HG02943 (cell line): Measurements from ENCODE around the gene SRSF9.

Experiments used
- ATAC-seq: cut with Tn5 transposase; IDR thresholded peaks from one replicate; pipeline ENCODE4 v1.9.1; 2021; ENCODE audit warnings: mild to moderate bottlenecking, low read depth, moderate library complexity; ENCODE audit not compliant: unreplicated experiment

SRSF9 gene

DNA sequence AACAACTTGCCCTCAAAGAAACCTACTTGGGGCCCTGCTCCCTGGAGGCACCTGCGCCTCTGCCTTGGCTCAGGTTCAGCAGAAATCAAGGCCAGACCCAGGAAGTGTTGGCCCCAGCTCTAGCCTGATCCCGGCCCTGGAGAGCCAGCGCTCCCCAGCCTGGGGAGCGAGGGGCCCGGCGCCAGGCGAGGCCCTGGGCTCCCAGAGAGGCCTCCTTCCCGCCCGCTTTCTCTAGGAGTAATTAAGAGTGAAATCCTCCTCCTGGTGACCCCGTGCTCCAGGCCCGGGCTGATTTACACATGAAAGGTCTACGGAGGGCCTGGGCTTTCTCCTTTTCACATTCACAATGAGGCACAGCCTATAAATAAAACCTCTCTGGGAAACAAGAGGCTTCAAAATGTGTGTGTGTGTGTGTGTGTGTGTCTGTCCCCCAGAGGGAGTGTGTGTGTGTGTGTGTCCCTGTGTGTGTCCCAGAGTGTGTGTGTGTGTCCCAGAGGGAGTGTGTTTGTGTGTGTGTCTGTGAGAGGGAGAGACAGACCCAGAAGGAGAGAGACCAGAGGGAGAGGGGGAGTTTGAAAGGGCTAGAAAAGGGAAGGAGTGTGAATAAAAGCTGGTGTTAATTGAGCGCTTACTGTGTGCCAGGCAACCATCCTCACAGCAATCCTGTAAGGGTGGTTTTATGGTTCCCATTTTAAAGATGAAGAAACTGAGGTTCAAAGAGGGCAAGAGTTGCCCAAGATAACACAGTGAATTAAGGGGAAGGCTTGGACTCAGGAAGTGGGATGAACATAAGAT, 55.5 kb downstream of the SRSF9 start:
- no peak for ATAC-seq

DNA sequence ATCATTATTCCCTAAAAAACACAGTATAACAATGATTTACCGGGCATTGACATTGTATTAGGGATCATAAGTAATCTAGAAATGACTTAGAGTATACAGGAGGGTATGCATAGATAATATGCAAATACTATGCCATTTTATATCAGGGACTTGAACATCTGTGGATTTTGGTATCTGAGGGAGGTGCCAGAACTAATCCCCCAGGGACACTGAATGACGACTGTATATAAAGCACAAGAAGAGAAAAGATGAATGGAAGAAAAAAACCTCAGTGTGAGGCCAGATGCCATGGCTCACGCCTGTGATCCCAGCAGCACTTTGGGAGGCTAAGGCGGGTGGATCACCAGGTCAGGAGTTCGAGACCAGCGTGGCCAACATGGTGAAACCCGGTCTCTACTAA, 57.1 kb downstream of the SRSF9 start:
- no peak for ATAC-seq
